Smooth muscle cell (in vitro differentiated cells): ENCODE measurements around the gene SPNS3. TPM values are rescaled to one million over a fixed set of nuclear protein-coding genes. Genes with fewer than 3 reads are reported as not detected.

ENCODE experiments used
- DNase-seq: peaks from one replicate; lab custom pipeline; 2025; ENCODE audit not compliant: unreplicated experiment; lab: John Stamatoyannopoulos, UW
- H2AFZ ChIP-seq: fragments of 200-600 bp; sonication (generic); 2 replicates; pipeline ENCODE4 v1.6.0; 2016; ENCODE audit warnings: antibody characterized with exemption, low read depth, mild to moderate bottlenecking
- H3F3A ChIP-seq: fragments of 200-600 bp; sonication (generic); 2 replicates; pipeline ENCODE4 v1.6.0; 2017; ENCODE audit warnings: antibody characterized with exemption, low read depth
- H3K27ac ChIP-seq: fragments of 200-600 bp; sonication (generic); 2 replicates; pipeline ENCODE4 v1.5.1; 2016; ENCODE audit warnings: low read depth, mild to moderate bottlenecking
- H3K27me3 ChIP-seq: fragments of 200-600 bp; sonication (generic); 2 replicates; pipeline ENCODE4 v1.6.1; 2016; ENCODE audit warnings: low read depth, mild to moderate bottlenecking
- H3K36me3 ChIP-seq: fragments of 200-600 bp; sonication (generic); 2 replicates; pipeline ENCODE4 v1.5.1; 2016; ENCODE audit warnings: low read depth
- H3K4me1 ChIP-seq: fragments of 200-600 bp; sonication (generic); 2 replicates; pipeline ENCODE4 v1.5.1; 2016; ENCODE audit warnings: low read depth
- H3K4me2 ChIP-seq: fragments of 200-600 bp; sonication (generic); 2 replicates; pipeline ENCODE4 v1.6.0; 2016; ENCODE audit warnings: mild to moderate bottlenecking
- H3K4me3 ChIP-seq: fragments of 200-600 bp; sonication (generic); 2 replicates; pipeline ENCODE4 v1.5.1; 2016; ENCODE audit warnings: mild to moderate bottlenecking
- H3K79me2 ChIP-seq: fragments of 200-600 bp; sonication (generic); 2 replicates; pipeline ENCODE4 v1.6.0; 2016; ENCODE audit warnings: low read depth, mild to moderate bottlenecking
- H3K9ac ChIP-seq: fragments of 200-600 bp; sonication (generic); 2 replicates; pipeline ENCODE4 v1.6.0; 2016; ENCODE audit warnings: low read depth
- H3K9me3 ChIP-seq: fragments of 200-600 bp; sonication (generic); replicated peaks from 2 replicates; pipeline ENCODE4 v1.5.1; 2016; ENCODE audit warnings: low read depth
- H4K20me1 ChIP-seq: fragments of 200-600 bp; sonication (generic); 2 replicates; pipeline ENCODE4 v1.6.0; 2016; ENCODE audit warnings: low read depth
- CTCF ChIP-seq: fragments of 200-600 bp; sonication (generic); IDR thresholded peaks from 2 replicates; pipeline ENCODE4 v1.5.1; 2017; ENCODE audit warnings: borderline replicate concordance, mild to moderate bottlenecking, antibody characterized with exemption; ENCODE audit not compliant: insufficient read depth, poor library complexity, severe bottlenecking
- WGBS: methylation state at CpG from one replicate; pipeline ENCODE4 v1.1.7; 2016; ENCODE audit warnings: low lambda C conversion rate; 5-methylcytosine and 5-hydroxymethylcytosine counted together
- polyA plus RNA-seq: library from polyadenylated mRNA; unstranded; fragments of >200 nt; fragmentation: Nextera tagmentation; extraction: Ambion mirVana; gene quantifications from 2 replicates; pipeline ENCODE4 v1.2.1, GENCODE V29; 2016
- total RNA-seq: library from RNA; depleted of rRNA; stranded (reverse); fragments of >200 nt; gene quantifications from 2 replicates; pipeline ENCODE4 v1.2.3, GENCODE V29; 2014

SPNS3 gene
- total and polyA plus RNA-seq, 2 experiments from 2014 or later: not detected

DNA sequence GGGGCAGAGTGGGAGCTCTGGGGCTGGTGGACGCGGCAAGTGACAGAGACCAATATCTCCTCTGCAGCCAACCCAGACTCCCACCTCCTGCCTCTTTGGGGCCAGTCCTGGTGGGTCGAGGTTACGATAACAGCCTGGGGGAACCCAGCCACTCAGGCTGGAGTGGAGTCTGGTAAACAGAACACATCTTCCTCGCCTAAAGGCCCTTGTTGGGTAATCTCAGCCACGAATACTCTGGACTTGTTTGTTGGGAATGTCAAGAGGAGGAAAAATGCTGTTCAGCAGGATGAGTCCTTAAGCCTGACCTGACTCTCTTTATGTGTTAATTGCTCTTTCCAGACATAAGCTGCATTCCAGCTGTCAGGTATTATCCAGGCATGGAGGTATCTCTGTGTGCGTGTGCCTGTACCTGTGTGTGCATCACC lies 56.9 kb downstream of the SPNS3 start:
- Histone ChIP-seq H3F3A (no peaks in the 10 kb centered on the region), H2AFZ (no peak overlapping the region), H3K4me3 (no peak overlapping the region), H3K36me3 (no peaks in the 10 kb centered on the region), H3K9ac (no peak overlapping the region), H3K79me2 (no peaks in the 10 kb centered on the region), H3K4me1 (no peaks in the 10 kb centered on the region), H3K27me3 (no peaks in the 10 kb centered on the region), H3K9me3 (no peaks in the 10 kb centered on the region), H3K27ac (peak overlapping the region; percentile 39), H3K4me2 (no peak overlapping the region), H4K20me1 (no peaks in the 10 kb centered on the region)
- no peak for TF ChIP-seq CTCF
- DNase-seq: no peak
- 53% methylated on average over 7 of the region's 7 CpGs for WGBS

DNA sequence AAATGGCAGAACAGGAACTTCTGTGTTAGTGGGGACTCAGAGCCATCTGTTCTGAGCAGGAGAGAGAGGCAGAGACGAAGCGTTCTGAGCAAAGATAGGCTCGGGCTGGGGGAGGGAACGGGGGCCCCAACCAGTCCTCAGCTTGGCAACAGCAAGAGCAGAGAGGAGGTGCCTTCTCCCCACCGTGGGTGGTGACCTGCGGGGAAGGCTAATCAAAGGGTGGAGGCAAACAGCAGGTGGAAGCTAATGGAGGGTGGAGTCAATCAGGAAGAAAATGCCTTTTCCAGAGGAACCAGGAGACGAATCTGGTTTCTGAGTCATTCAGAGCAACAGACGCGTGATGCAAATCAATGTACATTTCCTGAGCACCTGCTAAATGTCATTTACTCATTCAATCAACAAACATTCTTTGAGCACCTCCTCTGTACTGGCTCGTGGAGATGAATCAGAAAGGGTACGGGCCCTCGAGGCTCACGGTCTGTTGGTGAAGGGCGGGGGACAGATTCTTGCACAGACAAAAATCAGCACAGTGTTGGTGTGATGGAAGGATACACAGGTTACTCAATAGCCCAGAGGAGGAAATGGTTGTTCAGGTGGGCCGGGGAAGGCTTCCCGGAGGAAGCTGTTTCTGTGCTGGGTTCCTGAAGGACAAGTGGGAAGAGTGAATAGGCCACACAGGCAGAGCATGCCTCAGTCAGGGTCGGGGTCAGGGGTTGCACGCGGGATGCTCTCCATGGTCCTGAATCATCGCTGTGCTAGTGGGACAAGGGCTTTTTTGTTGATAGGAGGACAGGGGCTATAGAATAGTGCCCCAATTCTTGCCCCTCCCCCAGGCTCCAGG lies 59.2 kb downstream of the SPNS3 start:
- Histone ChIP-seq H3K27ac (no peak overlapping the region), H3K4me2 (no peak overlapping the region), H3K27me3 (peaks cover 11% of the 10 kb centered on the region), H2AFZ (no peak overlapping the region), H4K20me1 (no peaks in the 10 kb centered on the region), H3F3A (no peaks in the 10 kb centered on the region), H3K4me1 (no peaks in the 10 kb centered on the region), H3K36me3 (no peaks in the 10 kb centered on the region), H3K9ac (no peak overlapping the region), H3K9me3 (no peaks in the 10 kb centered on the region), H3K4me3 (no peak overlapping the region), H3K79me2 (no peaks in the 10 kb centered on the region)
- DNase-seq: peak; percentile 8
- WGBS: 44% methylated on average over 20 of the region's 20 CpGs
- no peak for TF ChIP-seq CTCF

DNA sequence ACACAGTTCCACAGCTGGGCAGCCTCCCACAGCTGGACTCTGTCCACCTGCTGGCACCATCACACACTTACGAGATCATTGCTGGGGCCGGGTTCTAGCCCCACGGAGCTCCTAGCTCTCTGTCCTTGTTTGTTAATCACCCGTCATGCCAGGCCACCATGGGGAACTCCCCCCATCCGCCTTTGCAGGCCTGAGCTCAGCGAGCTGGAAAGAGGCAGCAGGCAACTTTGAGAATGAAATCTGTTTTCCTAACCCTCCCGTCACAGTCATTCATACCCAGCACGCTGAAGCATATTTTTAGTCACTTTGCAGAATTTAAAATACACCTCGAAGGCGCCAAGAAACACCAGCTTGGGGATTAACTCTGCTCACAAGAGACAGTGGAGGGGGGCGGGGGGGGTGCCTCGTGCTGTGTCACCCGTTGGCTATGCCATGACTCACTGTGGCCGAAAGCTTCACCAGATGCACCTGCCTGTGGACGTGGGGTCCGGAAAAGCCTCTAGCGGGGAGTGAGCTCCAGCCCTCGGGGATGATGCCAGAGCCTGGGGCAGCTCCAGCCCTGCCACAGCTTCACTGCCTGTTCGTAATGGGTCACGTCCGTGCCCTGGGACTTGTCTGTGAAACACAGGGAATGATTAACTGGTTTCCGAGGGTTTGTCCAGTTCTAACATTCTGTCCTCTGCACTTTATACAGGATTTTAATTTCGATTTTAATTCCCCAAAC lies 63.5 kb downstream of the SPNS3 start:
- no peak overlapping the region for H3K27ac ChIP-seq
- no peaks in the 10 kb centered on the region for H4K20me1 ChIP-seq
- no peak overlapping the region for H2AFZ ChIP-seq
- H3K27me3 ChIP-seq: peaks cover 45% of the 10 kb centered on the region
- WGBS: 56% methylated on average over 23 of the region's 23 CpGs
- no peaks in the 10 kb centered on the region for H3K36me3 ChIP-seq
- DNase-seq: no peak
- H3K9ac ChIP-seq: no peak overlapping the region
- H3K4me2 ChIP-seq: no peak overlapping the region
- H3K79me2 ChIP-seq: no peaks in the 10 kb centered on the region
- H3F3A ChIP-seq: no peaks in the 10 kb centered on the region
- TF ChIP-seq CTCF: no peak
- peaks cover 6% of the 10 kb centered on the region for H3K4me1 ChIP-seq
- H3K4me3 ChIP-seq: no peak overlapping the region
- no peaks in the 10 kb centered on the region for H3K9me3 ChIP-seq
